GM23338 (cell line): ENCODE results near the gene PPM1H. TPM values are rescaled to one million over a fixed set of nuclear protein-coding genes. Genes with fewer than 3 reads are reported as not detected.
A peak's percentile ranks its signal among the peaks of the same experiment; 100 is the strongest.

ENCODE experiments used
- ATAC-seq: fragments of 200-7000 bp; cut with Tn5 transposase; 3 replicates; pipeline ENCODE4 v1.9.1; 2020
- DNase-seq: peaks from one replicate; pipeline ENCODE4 v3.0.0-alpha.2; 2015; ENCODE audit warnings: low spot score
- H2AFZ ChIP-seq: fragments of 200-600 bp; sonication (generic); 2 replicates; pipeline ENCODE4 v1.8.0; 2016; ENCODE audit warnings: antibody characterized with exemption, mild to moderate bottlenecking, moderate library complexity
- H3F3A ChIP-seq: fragments of 200-600 bp; sonication (generic); replicated peaks from 2 replicates; pipeline ENCODE4 v1.8.0; 2017; ENCODE audit warnings: antibody characterized with exemption, mixed run types, low read depth
- H3K27ac ChIP-seq: fragments of 200-600 bp; sonication (generic); 2 replicates; pipeline ENCODE4 v1.6.1; 2016; ENCODE audit warnings: low read depth
- H3K27me3 ChIP-seq: fragments of 200-600 bp; sonication (generic); 2 replicates; pipeline ENCODE4 v1.8.0; 2016; ENCODE audit warnings: mild to moderate bottlenecking, mixed run types, moderate library complexity; ENCODE audit not compliant: insufficient read depth
- H3K36me3 ChIP-seq: fragments of 200-600 bp; sonication (generic); 2 replicates; pipeline ENCODE4 v1.8.0; 2016; ENCODE audit warnings: mild to moderate bottlenecking; ENCODE audit not compliant: insufficient read depth
- H3K4me1 ChIP-seq: fragments of 200-600 bp; sonication (generic); 2 replicates; pipeline ENCODE4 v1.8.0; 2016; ENCODE audit warnings: mild to moderate bottlenecking, moderate library complexity; ENCODE audit not compliant: insufficient read depth
- H3K4me2 ChIP-seq: fragments of 200-600 bp; sonication (generic); 2 replicates; pipeline ENCODE4 v1.7.1; 2017; ENCODE audit warnings: mixed run types
- H3K4me3 ChIP-seq: fragments of 200-600 bp; sonication (generic); 2 replicates; pipeline ENCODE4 v1.6.1; 2016; ENCODE audit warnings: mixed run types
- H3K79me2 ChIP-seq: fragments of 200-600 bp; sonication (generic); replicated peaks from 2 replicates; pipeline ENCODE4 v1.8.0; 2017; ENCODE audit warnings: mild to moderate bottlenecking; ENCODE audit not compliant: insufficient read depth
- H3K9me2 ChIP-seq: fragments of 200-600 bp; sonication (generic); 2 replicates; pipeline ENCODE4 v1.8.0; 2017; ENCODE audit not compliant: insufficient read depth
- H4K20me1 ChIP-seq: fragments of 200-600 bp; sonication (generic); replicated peaks from 2 replicates; pipeline ENCODE4 v1.8.0; 2017; ENCODE audit warnings: mild to moderate bottlenecking; ENCODE audit not compliant: insufficient read depth
- H3K27ac Mint-ChIP-seq: 2 replicates; pipeline ENCODE4 v1.8.0; 2020; ENCODE audit warnings: inconsistent platforms, mild to moderate bottlenecking, moderate library complexity, mixed read lengths
- H3K27me3 Mint-ChIP-seq: 3 replicates; pipeline ENCODE4 v1.8.0; 2022; ENCODE audit warnings: low read depth, mild to moderate bottlenecking, moderate library complexity, mixed read lengths, inconsistent platforms; ENCODE audit not compliant: insufficient read depth, poor library complexity
- H3K36me3 Mint-ChIP-seq: 3 replicates; pipeline ENCODE4 v1.8.0; 2021; ENCODE audit warnings: low read depth, mild to moderate bottlenecking, inconsistent platforms, moderate library complexity, mixed read lengths
- H3K4me1 Mint-ChIP-seq: 3 replicates; pipeline ENCODE4 v1.8.0; 2020; ENCODE audit warnings: mild to moderate bottlenecking, inconsistent platforms, mixed read lengths
- H3K4me3 Mint-ChIP-seq: 3 replicates; pipeline ENCODE4 v1.8.0; 2021; ENCODE audit warnings: moderate library complexity, mild to moderate bottlenecking, inconsistent platforms, mixed read lengths
- H3K9me3 Mint-ChIP-seq: 3 replicates; pipeline ENCODE4 v1.8.0; 2020; ENCODE audit warnings: moderate library complexity, mild to moderate bottlenecking, inconsistent platforms, mixed read lengths
- CREB1 ChIP-seq: fragments of 250-450 bp; sonication (Bioruptor Pico); IDR thresholded peaks from 2 replicates; pipeline ENCODE4 v1.5.0; 2020; ENCODE audit warnings: low read depth, mild to moderate bottlenecking, moderate library complexity
- EZH2 ChIP-seq: fragments of 200-600 bp; sonication (generic); IDR thresholded peaks from one replicate; pipeline ENCODE4 v1.8.0; 2017; ENCODE audit warnings: antibody characterized with exemption, mild to moderate bottlenecking, low read depth; ENCODE audit not compliant: unreplicated experiment
- JUNB ChIP-seq: IDR thresholded peaks from one replicate; pipeline ENCODE4 v1.6.1; 2016; ENCODE audit warnings: antibody characterized with exemption; ENCODE audit not compliant: unreplicated experiment
- STAT1 ChIP-seq: IDR thresholded peaks from one replicate; pipeline ENCODE4 v1.6.1; 2016; ENCODE audit warnings: antibody characterized with exemption; ENCODE audit not compliant: unreplicated experiment
- ZNF331 ChIP-seq: fragments of 250-450 bp; sonication (Bioruptor Pico); IDR thresholded peaks from 2 replicates; pipeline ENCODE4 v1.5.0; 2020; ENCODE audit warnings: low read depth, mild to moderate bottlenecking, moderate library complexity
- polyA plus RNA-seq: library from polyadenylated mRNA; unstranded; fragments of >200 nt; fragmentation: Nextera tagmentation; extraction: Ambion mirVana; gene quantifications from 2 replicates; pipeline ENCODE4 v1.2.1, GENCODE V29; 2016
- total RNA-seq: library from RNA; depleted of rRNA; stranded (reverse); fragments of >200 nt; shearing (Covaris generic); gene quantifications from 2 replicates; pipeline ENCODE4 v1.2.3, GENCODE V29; 2014
- TF ChIP-seq, protein P1 (sequence below): fragments of 250-450 bp; sonication (Bioruptor Pico); IDR thresholded peaks from 2 replicates; pipeline ENCODE4 v1.5.0; 2020; ENCODE audit warnings: mild to moderate bottlenecking, moderate library complexity
- TF ChIP-seq, protein P2 (sequence below): IDR thresholded peaks from 2 replicates; pipeline ENCODE4 v1.6.1; 2016; ENCODE audit warnings: antibody characterized with exemption

The PPM1H gene
- total and polyA plus RNA-seq, 2 experiments from 2014 or later = 11.4 to 41.2 TPM

DNA sequence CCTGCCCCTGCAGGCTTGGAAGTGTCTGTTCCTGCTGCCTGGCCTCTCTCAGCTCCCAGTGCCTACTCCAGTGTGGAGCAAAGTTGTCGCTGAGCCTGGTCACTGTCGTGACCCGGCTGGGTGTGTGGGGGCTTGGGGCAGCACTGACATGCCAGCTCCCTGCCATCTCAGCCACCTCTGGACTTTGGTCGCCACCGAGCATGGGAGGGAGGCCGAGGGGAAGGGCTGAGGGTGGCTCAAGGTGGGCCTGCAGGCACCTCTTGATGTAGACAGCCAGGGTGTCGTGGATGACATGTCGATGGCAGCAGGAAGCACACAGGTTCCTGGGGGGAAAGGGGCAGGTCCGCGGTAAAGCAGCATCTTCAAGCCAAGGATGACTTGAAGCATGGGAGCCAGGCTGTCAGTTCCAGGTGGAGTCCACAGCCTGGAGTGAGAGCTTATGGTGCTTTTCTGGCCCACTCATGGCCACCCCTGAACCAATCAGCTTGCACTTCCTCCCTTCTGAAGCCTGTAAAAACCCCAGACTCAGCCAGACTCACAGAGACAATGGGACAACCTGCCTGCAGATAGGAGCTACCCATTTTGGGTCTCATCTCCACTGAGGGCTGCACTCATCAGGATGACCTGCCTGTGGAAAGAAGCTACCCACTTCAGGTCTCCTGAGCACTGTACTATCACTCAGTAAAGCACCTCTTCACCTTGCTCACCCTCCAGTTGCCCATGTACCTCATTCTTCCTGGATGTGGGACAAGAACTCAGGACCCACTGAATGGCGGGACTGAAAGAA lies 258.2 kb downstream of the PPM1H start:
- no peak overlapping the region for H3K4me3 ChIP-seq
- no peak for DNase-seq

DNA sequence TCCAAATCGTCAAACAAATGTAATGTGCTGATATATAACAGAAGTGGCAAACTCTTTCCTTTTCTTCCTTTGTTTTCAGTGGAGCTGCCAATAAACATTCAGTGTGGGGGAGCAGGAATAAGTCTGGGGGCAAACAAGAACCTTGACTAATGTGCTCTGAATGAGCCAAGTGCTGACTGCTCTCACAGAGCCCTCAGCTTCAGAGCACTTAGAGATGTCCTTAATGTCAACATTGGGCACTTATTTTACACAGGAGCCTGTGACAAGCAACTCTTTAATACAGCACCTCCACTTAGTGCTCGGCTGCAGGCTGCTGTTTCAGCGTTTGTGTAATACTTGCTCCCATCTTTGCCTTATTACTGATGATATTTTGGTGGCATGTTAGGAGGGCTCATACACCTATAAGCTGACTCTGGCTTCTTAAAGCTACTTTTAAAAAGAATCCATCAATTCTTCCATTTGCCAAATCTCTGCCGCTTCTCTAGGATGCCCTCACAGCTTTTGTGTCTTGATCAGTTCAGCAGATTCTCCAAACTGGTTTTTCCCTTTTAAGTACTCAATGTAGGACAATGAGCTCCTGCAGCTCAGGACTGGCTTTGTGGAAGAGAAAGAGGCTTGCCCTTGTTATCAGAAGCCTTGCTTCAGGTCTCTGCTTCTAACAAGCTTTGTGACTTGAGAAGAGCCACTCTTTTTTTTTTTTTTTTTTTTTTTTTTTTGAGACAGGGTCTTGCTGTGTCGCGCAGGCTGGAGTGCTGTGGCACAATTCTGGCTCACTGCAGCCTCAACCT lies 261.7 kb downstream of the PPM1H start:
- Mint-ChIP-seq H3K4me1 (peaks cover 13% of the 10 kb centered on the region), H3K9me3 (peaks cover 28% of the 10 kb centered on the region), H3K27ac (no peak overlapping the region), H3K27me3 (no peaks in the 10 kb centered on the region), H3K36me3 (peaks cover 42% of the 10 kb centered on the region), H3K4me3 (no peak overlapping the region)
- peaks cover 18% of the 10 kb centered on the region for H3K9me2 ChIP-seq
- no peak overlapping the region for H3K27ac ChIP-seq
- H4K20me1 ChIP-seq = no peaks in the 10 kb centered on the region
- 0 out of 2 replicates have a peak, but pooled peaks cover 4% of the 10 kb centered on the region for H3K36me3 ChIP-seq
- no peak overlapping the region for H2AFZ ChIP-seq
- TF ChIP-seq, protein P1, sequence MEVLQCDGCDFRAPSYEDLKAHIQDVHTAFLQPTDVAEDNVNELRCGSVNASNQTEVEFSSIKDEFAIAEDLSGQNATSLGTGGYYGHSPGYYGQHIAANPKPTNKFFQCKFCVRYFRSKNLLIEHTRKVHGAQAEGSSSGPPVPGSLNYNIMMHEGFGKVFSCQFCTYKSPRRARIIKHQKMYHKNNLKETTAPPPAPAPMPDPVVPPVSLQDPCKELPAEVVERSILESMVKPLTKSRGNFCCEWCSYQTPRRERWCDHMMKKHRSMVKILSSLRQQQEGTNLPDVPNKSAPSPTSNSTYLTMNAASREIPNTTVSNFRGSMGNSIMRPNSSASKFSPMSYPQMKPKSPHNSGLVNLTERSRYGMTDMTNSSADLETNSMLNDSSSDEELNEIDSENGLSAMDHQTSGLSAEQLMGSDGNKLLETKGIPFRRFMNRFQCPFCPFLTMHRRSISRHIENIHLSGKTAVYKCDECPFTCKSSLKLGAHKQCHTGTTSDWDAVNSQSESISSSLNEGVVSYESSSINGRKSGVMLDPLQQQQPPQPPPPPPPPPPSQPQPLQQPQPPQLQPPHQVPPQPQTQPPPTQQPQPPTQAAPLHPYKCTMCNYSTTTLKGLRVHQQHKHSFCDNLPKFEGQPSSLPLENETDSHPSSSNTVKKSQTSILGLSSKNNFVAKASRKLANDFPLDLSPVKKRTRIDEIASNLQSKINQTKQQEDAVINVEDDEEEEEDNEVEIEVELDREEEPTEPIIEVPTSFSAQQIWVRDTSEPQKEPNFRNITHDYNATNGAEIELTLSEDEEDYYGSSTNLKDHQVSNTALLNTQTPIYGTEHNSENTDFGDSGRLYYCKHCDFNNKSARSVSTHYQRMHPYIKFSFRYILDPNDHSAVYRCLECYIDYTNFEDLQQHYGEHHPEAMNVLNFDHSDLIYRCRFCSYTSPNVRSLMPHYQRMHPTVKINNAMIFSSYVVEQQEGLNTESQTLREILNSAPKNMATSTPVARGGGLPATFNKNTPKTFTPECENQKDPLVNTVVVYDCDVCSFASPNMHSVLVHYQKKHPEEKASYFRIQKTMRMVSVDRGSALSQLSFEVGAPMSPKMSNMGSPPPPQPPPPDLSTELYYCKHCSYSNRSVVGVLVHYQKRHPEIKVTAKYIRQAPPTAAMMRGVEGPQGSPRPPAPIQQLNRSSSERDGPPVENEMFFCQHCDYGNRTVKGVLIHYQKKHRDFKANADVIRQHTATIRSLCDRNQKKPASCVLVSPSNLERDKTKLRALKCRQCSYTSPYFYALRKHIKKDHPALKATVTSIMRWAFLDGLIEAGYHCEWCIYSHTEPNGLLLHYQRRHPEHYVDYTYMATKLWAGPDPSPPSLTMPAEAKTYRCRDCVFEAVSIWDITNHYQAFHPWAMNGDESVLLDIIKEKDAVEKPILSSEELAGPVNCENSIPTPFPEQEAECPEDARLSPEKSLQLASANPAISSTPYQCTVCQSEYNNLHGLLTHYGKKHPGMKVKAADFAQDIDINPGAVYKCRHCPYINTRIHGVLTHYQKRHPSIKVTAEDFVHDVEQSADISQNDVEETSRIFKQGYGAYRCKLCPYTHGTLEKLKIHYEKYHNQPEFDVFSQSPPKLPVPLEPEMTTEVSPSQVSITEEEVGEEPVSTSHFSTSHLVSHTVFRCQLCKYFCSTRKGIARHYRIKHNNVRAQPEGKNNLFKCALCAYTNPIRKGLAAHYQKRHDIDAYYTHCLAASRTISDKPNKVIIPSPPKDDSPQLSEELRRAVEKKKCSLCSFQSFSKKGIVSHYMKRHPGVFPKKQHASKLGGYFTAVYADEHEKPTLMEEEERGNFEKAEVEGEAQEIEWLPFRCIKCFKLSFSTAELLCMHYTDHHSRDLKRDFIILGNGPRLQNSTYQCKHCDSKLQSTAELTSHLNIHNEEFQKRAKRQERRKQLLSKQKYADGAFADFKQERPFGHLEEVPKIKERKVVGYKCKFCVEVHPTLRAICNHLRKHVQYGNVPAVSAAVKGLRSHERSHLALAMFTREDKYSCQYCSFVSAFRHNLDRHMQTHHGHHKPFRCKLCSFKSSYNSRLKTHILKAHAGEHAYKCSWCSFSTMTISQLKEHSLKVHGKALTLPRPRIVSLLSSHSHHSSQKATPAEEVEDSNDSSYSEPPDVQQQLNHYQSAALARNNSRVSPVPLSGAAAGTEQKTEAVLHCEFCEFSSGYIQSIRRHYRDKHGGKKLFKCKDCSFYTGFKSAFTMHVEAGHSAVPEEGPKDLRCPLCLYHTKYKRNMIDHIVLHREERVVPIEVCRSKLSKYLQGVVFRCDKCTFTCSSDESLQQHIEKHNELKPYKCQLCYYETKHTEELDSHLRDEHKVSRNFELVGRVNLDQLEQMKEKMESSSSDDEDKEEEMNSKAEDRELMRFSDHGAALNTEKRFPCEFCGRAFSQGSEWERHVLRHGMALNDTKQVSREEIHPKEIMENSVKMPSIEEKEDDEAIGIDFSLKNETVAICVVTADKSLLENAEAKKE (CRISPR knock-in tag) = peak; percentile 71; the same call in 1 of the 2 replicates
- no peak for TF ChIP-seq JUNB
- ATAC-seq (peak; percentile 89), DNase-seq (peak; percentile 36)
- no peak overlapping the region for H3K4me2 ChIP-seq
- no peak overlapping the region for H3K4me3 ChIP-seq
- H3F3A ChIP-seq = no peaks in the 10 kb centered on the region; the same call in 1 of the 2 replicates
- no peaks in the 10 kb centered on the region for H3K79me2 ChIP-seq
- no peaks in the 10 kb centered on the region for H3K4me1 ChIP-seq
- no peaks in the 10 kb centered on the region for H3K27me3 ChIP-seq

More for the DNA sequence above, 258.2 kb downstream of the PPM1H start:
- Mint-ChIP-seq H3K27me3 (no peaks in the 10 kb centered on the region), H3K4me1 (peaks cover 13% of the 10 kb centered on the region), H3K9me3 (peaks cover 41% of the 10 kb centered on the region), H3K27ac (no peak overlapping the region), H3K4me3 (no peak overlapping the region), H3K36me3 (peaks cover 60% of the 10 kb centered on the region)
- Histone ChIP-seq H3K27me3 (no peaks in the 10 kb centered on the region), H3K27ac (no peak overlapping the region), H3F3A (no peaks in the 10 kb centered on the region), H3K4me1 (no peaks in the 10 kb centered on the region), H3K79me2 (no peaks in the 10 kb centered on the region), H3K4me2 (no peak overlapping the region), H3K9me2 (peaks cover 16% of the 10 kb centered on the region; the same call in 1 of the 2 replicates), H4K20me1 (no peaks in the 10 kb centered on the region), H3K36me3 (peaks cover 4% of the 10 kb centered on the region; the same call in 1 of the 2 replicates), H2AFZ (no peak overlapping the region)
- no peak for TF ChIP-seq JUNB
- no peak for TF ChIP-seq ZNF331 (CRISPR knock-in tag)
- no peak for TF ChIP-seq STAT1
- no peak for TF ChIP-seq EZH2
- TF ChIP-seq, protein P2, sequence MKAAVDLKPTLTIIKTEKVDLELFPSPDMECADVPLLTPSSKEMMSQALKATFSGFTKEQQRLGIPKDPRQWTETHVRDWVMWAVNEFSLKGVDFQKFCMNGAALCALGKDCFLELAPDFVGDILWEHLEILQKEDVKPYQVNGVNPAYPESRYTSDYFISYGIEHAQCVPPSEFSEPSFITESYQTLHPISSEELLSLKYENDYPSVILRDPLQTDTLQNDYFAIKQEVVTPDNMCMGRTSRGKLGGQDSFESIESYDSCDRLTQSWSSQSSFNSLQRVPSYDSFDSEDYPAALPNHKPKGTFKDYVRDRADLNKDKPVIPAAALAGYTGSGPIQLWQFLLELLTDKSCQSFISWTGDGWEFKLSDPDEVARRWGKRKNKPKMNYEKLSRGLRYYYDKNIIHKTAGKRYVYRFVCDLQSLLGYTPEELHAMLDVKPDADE = no peak
- no peak for TF ChIP-seq CREB1 (CRISPR knock-in tag)
- no peak for ATAC-seq
